Measurements from ENCODE around the gene TUBGCP3.

DNA sequence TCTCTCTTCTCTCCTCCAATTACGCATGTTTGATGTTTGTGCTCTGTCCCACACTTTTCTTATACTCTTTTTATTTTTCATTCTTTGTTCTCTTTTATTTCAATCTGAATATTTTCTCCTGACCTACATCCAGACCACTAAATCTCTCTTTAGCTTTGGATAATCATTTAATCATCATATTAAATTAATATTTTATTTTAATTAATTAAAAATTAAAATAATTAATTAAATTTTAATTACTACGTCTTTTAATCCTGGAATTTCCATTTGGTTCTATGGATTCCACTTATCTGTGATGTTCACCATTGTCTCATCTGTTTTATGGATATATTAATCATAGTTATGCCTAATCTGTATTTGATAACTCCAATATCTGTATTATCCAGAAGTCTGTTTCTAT lies 149.4 kb downstream of the TUBGCP3 start:
- TF ChIP-seq, protein P1, sequence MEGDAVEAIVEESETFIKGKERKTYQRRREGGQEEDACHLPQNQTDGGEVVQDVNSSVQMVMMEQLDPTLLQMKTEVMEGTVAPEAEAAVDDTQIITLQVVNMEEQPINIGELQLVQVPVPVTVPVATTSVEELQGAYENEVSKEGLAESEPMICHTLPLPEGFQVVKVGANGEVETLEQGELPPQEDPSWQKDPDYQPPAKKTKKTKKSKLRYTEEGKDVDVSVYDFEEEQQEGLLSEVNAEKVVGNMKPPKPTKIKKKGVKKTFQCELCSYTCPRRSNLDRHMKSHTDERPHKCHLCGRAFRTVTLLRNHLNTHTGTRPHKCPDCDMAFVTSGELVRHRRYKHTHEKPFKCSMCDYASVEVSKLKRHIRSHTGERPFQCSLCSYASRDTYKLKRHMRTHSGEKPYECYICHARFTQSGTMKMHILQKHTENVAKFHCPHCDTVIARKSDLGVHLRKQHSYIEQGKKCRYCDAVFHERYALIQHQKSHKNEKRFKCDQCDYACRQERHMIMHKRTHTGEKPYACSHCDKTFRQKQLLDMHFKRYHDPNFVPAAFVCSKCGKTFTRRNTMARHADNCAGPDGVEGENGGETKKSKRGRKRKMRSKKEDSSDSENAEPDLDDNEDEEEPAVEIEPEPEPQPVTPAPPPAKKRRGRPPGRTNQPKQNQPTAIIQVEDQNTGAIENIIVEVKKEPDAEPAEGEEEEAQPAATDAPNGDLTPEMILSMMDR (IDR thresholded peaks at IDR 0.05), result no peak
- TF ChIP-seq POLR2A (IDR thresholded peaks at IDR 0.05), result no peak
